ENCODE results near the gene GPR55. TPM values are rescaled to one million over a fixed set of nuclear protein-coding genes. Genes with fewer than 3 reads are reported as not detected.

Gene GPR55
- total and polyA plus RNA-seq, 2 donors (not counting 3 experiments of a cell fraction or from before 2014, with no cell fraction given): not detected

DNA sequence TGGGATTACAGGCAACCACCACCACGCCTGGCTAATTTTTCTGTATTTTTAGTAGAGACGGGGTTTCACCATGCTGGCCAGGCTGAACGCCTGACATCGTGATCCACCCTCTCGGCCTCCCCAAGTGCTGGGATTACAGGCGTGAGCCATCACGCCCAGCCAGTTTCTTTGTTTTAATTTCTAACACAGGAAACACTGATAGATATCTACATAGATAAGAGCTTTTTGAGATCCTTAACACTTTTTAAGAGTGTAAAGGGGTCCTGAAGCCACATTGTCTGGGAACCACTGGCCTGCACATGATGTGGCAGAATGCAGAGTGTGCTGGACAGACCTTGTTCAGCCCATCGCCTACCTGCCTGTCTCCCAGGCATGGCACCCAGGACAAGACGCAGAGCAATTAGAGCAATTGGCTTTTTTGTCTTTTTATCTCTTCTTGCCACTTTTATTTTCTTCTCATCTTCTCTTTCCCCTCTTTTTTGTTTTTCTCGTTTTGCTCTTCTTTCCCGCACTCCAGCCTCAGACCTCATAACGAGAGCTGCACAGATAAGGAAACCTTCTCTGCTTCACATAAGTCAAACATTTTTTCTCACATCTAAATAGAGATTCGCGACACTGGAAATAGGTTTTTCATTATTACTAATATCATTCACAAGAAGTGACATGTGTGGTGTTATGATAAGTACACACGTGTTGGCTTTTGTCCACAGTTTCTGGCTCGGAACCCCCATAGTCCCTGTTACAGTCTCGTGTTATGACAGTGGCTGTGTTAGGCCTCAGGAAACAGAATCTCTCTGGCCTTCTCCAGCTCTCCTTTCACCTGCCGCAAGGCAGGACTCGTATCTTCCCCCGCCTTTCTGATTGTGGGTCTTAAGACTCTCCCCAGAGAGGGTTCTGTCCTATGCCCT is 25.2 kb upstream of the GPR55 start:
- CTCF ChIA-PET: interaction anchor here (1.3 to 2.5 kb wide), 2 partner anchors 9 to 37 kb away, joined by 3 to 7 read pairs; no protein-coding TSS in a partner anchor
- H3K9me1 ChIP-seq (replicated peaks; ENCODE audit: control insufficient read depth, extremely low read depth, insufficient read depth, low read length): no peaks in the 10 kb centered on the region
- dilution Hi-C loops (cut with MboI; ENCODE audit: extremely low pct_ligation_motif_present, low sequenced_read_pairs) (no loop called here), intact Hi-C loops (cut with micrococcal nuclease) (no loop called here)
- H3K79me2 ChIP-seq (ENCODE audit: control insufficient read depth, insufficient read depth, low read length): no peaks in the 10 kb centered on the region
- no peaks in the 10 kb centered on the region for H3K9me3 ChIP-seq (replicated peaks; ENCODE audit: control insufficient read depth, insufficient read depth, low read length)
- no peak overlapping the region for H3K4me3 ChIP-seq (replicated peaks in 1 of 3; ENCODE audit: insufficient read depth in 1 of 3, low read depth in 1 of 3, low read length in 3 of 3)
- H3K27me3 ChIP-seq (ENCODE audit: control insufficient read depth in 2 of 2, insufficient read depth in 2 of 2, low read length in 2 of 2): peaks cover under 1 to 3% of the 10 kb centered on the region in 2 experiments
- no peak overlapping the region for H3K27ac ChIP-seq (ENCODE audit: insufficient read depth, low read depth, low read length)
- POLR2A ChIA-PET: no interaction called here
- H3K4me1 ChIP-seq (ENCODE audit: control insufficient read depth, extremely low read depth, insufficient read depth, low read length): no peaks in the 10 kb centered on the region
- no peaks in the 10 kb centered on the region for H3K36me3 ChIP-seq (ENCODE audit: control insufficient read depth in 2 of 2, extremely low read depth in 1 of 2, insufficient read depth in 2 of 2, low read length in 2 of 2)
- TF ChIP-seq, protein P1, sequence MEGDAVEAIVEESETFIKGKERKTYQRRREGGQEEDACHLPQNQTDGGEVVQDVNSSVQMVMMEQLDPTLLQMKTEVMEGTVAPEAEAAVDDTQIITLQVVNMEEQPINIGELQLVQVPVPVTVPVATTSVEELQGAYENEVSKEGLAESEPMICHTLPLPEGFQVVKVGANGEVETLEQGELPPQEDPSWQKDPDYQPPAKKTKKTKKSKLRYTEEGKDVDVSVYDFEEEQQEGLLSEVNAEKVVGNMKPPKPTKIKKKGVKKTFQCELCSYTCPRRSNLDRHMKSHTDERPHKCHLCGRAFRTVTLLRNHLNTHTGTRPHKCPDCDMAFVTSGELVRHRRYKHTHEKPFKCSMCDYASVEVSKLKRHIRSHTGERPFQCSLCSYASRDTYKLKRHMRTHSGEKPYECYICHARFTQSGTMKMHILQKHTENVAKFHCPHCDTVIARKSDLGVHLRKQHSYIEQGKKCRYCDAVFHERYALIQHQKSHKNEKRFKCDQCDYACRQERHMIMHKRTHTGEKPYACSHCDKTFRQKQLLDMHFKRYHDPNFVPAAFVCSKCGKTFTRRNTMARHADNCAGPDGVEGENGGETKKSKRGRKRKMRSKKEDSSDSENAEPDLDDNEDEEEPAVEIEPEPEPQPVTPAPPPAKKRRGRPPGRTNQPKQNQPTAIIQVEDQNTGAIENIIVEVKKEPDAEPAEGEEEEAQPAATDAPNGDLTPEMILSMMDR (IDR thresholded peaks at IDR 0.05; ENCODE audit: extremely low read depth in 1 of 2, insufficient read depth in 1 of 2, low read depth in 1 of 2, low read length in 2 of 2): no peak
- no peak for TF ChIP-seq FOS (IDR thresholded peaks at IDR 0.05; ENCODE audit: borderline replicate concordance, insufficient read depth, low read length)
- no peak for TF ChIP-seq MYC (IDR thresholded peaks at IDR 0.05; ENCODE audit: low read depth, low read length)
- no peak for TF ChIP-seq GATA2 (IDR thresholded peaks at IDR 0.05; ENCODE audit: insufficient read depth, insufficient read length, low read depth, low read length)
- no peak for TF ChIP-seq MAX (IDR thresholded peaks at IDR 0.05; ENCODE audit: insufficient read depth, insufficient read length)
- no peak for TF ChIP-seq EZH2 (IDR thresholded peaks at IDR 0.05; ENCODE audit: borderline replicate concordance, low read depth, low read length, severe bottlenecking)
- no peak for TF ChIP-seq POLR2AphosphoS5 (IDR thresholded peaks at IDR 0.05; ENCODE audit: insufficient read depth, low read depth, low read length)
- no peak for TF ChIP-seq POLR2A (IDR thresholded peaks at IDR 0.05; ENCODE audit: low read depth, low read length)
- TF ChIP-seq JUN (IDR thresholded peaks at IDR 0.05; ENCODE audit: borderline replicate concordance, insufficient read depth, insufficient read length, low read depth): no peak
- no peak for FAIRE-seq
- no peaks in the 10 kb centered on the region for H4K20me1 ChIP-seq (replicated peaks; ENCODE audit: control insufficient read depth, extremely low read depth, insufficient read depth, low read length)
- BruUV-seq (replicated peaks): no TSS peak
- H2AFZ ChIP-seq (ENCODE audit: low read depth, low read length): no peak overlapping the region
- DNase-seq (ENCODE audit: low read depth, low spot score): no peak
- H3K9ac ChIP-seq (replicated peaks; ENCODE audit: extremely low read depth, insufficient read depth, low read length): no peak overlapping the region
- no peak overlapping the region for H3K4me2 ChIP-seq (ENCODE audit: insufficient read depth, low read length)

Measured in endothelial cell of umbilical vein (primary cell).